GM18511 (cell line): Measurements from ENCODE around the gene YTHDF1.

Source experiments
- ATAC-seq: cut with Tn5 transposase; IDR thresholded peaks from one replicate; pipeline ENCODE4 v1.9.1; 2021; ENCODE audit warnings: mild to moderate bottlenecking, moderate library complexity; ENCODE audit not compliant: unreplicated experiment

The YTHDF1 gene

DNA sequence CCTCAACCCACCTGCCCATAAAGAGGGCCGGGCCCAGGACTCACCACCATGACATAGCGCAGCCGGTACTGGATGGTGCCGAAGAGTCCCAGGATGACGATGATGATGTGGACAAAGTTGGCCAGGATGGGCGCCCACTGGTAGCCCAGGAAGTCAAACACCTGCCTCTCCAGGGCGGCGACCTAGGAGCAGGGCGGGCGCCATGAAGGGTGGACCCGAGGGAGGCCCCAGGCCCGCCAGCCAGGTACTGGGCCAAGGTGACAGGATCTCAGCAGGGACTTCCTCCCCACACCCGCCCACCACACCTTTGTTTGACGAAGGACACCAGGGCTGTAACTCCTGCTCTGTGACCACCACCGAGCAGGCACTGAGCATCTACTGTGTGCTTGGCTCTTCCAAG, 34.0 kb upstream of the YTHDF1 start:
- ATAC-seq, result no peak

DNA sequence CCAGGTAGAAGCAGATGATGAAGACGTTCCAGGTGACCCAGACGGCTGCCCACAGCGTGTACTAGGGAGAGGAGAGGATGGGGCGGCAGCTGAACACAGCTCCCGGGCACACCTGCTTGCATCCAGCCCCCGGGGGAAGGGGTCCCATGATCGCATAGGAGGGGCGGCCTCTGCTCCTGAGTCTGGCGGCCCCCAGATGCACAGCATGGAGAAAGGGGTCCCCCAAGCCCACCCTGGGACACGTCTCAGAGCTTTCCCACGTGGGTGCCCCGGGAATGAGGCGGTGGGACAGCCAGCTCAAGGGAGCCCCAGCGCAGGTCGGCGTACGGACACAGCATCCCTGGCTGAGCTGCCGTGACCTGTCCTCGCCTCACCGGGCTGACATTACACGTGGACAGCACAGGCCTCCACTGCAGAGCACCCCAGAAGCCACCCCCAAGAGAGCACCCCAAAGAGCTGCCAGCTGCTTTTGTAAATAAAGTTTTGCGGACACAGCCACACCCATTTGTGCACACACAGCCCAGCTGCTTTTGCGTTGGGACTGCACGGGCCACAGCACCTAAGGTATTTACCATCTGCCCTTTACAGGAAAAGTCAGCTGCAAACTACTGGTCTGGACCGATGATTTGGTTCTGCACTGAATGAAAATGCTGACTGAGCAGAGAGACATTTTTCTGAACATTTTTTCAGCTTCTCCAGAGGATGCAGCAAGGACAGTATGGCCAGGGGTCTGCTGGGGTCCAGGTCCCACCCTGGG, 33.1 kb upstream of the YTHDF1 start:
- ATAC-seq, result no peak

DNA sequence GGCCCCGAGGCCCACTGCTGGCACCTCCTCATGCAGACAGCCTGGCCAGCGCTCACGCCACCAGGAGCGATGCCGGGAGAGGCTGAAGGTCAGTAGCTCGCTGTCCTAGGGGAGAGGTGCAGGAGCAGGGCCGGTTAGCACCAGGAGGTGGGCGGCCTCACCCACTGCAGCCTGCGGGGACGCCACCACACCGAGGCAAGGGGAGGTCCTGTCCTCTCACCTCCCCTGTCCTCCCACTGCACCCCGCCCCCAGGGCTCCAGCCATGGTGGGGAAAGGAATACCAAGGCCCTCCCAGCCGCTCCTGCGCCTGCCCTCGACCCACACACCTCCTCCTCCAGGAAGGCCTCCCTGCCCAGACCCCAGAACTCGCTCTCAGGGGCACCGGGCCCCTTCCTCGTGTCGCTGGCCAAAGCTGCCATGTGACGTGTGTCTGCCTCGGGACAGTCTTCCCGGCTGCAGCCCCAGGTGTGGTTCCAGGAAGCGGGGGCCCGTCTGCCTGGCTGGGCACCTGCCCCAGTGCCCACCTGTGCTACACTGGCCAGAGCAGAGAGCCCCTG, 31.8 kb upstream of the YTHDF1 start:
- no peak for ATAC-seq

DNA sequence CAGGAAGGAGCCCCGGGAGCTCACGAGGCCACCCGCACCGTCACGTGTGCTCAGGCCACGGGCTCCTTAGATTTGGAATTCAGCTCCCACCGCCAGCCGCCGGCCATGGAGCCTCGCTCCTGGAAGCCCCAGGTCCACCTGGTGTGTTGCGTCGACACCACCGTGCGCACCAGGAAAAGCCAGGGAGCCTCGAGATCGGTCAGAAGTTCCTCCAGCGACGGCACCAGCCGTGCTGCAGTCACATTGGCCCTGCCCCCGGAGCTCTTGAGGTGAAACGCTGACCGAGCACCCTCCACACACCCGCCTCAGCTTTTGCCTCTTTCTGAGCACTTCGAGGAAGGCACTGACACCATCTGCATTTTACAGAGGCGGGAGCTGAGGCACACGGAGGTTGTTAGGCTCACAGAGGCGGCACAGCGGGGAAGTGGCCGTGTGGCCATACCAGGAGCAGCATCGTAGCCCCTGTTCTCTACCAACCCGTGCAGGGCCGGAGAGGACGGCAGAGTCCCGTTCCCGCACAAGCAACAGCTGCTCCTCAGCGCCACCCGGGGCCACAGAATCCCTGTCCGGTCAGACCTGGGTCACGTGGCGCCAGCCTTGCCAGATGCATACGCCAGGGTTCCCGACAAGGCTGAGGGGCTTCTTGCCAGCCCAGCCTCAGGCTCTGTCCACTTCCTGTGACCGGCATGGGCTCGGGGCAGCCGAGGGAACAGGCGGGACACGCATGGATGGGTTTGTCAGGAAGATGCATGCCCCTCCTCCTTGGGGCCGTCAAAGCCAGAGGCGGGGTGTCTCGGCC, 30.8 kb upstream of the YTHDF1 start:
- ATAC-seq, result no peak

DNA sequence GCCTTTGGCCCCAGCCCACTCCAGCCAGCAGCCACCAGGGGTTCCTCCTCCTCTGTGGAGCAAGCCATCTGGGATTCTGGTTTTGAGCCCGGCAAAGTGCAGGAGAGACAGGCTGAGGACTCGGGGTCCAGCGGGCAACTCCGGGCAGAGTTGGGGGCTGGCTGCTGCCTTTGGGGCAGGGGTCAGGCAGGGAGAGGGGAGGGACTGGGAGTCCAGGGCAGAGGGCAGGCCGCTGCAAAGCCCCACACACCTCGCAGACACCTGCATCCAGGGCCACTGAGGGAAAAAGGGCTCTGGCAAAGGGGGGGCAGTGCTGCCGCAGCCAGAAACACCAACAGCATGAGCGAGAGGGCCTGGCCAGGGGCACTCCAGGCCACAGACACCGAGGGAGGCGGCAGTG, 28.5 kb upstream of the YTHDF1 start:
- no peak for ATAC-seq

DNA sequence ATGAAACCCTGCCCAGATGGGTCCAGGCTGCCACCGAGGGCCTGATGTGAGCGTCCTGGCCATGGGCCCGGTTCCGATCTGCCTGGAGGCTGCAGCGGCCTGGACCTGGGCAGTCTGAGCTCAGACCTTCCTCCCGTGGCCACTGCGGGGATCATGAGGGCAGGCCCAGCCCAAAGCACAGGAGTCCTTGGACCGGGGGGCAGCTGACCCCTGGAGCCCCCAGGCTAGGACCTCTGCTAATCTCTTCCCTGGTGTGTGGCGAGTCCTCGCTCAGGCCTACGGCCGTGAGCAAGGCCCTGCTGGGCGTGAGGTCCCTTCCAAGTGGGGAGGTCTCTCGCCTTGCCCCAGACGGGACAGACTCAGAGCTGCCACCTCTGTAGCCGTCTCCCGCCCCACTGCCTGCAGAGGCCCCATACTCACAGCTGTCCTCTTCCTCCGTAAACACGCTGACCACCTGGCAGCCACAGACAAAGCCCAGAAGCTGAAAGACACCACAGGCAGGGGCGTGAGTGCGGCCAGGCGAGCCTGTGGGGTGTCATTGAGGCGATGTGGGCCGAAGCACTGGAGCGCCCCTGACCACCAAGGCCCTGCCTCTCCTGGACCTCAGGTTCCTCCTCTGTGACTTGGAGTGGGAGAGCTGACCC, 27.8 kb upstream of the YTHDF1 start:
- no peak for ATAC-seq

DNA sequence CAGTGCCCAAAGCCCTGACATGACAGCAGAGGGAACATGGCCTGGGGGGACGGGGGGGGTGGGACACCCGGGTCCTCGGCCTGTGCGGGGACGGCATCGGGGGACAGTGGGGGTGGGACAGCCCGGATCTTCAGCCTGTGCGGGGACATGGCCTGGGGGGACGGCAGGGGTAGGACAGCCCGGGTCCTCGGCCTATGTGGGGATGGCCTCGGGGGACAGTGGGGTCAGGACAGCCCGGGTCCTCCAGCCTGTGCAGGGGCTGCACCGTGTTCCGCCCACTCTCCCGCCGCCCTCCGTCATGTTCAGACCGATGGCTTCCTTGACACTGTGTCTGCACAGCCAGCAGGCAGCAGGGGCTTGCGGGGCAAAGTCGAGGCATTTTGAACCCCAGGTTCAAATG, 26.8 kb upstream of the YTHDF1 start:
- no peak for ATAC-seq

DNA sequence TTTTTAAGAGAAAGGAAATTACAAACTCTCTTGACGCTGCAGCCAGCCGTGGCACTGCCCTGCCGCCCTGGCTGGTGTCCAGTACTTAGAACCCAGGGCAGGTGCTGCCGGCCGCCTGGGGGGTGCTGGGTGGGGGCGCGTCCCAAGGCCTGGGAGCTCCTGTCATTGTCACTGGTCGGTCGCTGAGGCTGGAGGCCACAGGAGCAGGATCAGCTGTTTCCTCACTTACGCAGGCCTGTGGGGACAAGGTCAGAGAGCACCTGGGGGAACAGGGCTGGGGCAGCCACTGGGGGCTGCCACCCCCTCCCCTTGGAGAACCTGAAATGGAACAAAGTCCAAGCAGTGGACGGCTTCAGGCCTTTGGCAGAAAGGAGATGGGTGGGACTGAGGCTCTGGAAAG, 25.3 kb upstream of the YTHDF1 start:
- no peak for ATAC-seq

DNA sequence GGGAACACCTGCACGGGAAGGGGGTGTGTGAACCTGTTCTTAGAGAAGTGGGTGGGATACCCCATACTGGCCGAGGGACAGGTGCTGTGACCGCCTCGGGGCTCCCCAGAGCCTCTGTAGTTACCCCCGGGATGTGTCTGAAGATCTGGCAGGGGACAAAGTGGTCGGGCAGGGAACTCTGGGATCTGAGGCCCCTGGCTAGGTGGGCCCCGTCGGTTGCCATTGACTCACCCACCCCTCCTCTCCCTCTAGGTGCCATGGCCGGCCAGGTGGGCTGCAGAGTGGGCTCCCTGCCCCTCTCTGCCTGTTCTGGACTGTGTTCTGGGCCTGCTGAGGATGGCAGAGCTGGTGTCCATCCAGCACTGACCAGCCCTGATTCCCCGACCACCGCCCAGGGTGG, 24.1 kb upstream of the YTHDF1 start:
- ATAC-seq, result no peak

DNA sequence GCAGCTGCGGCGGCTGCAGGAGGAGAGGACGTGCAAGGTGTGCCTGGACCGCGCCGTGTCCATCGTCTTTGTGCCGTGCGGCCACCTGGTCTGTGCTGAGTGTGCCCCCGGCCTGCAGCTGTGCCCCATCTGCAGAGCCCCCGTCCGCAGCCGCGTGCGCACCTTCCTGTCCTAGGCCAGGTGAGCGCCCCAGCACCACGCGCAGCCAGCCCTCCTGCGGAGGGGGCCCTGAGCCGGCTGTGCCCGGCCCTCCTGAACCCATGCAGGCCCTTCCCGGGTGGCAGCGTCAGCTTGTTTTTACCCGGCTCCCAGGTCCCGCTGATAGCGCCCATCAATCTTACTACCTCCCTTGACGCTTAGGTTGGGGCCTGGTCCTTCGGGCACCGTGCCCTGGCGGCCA, 23.5 kb upstream of the YTHDF1 start:
- no peak for ATAC-seq

DNA sequence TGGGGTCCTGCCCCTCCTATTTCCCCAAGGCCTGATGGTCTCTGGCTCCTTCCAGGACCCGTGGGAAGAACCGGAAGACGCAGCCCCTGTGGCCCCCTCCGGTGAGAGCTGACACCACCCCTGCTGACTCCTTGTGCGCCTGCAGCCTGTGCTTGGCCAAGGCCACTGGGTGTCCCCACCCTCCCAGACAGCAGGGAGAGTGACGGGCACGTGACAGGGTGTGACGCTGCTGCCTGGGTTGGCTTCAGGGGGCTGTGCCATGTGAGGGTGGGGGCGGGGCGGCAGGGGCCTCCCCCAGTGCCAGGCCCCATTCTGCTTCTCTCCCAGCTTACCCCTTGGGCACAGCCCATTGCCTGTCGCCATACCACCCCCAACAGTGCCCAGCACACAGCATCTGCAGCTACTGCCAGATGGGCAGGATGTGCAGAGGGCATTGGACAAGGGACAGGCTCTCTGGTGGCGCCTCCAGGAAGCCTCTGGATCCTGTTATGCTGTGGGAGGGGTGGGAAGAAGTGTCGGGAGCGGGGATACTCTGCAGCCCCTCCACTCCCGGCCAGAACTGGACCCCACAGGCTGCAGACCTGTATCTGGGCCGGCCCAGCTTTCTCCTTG, 22.7 kb upstream of the YTHDF1 start:
- ATAC-seq, result no peak

DNA sequence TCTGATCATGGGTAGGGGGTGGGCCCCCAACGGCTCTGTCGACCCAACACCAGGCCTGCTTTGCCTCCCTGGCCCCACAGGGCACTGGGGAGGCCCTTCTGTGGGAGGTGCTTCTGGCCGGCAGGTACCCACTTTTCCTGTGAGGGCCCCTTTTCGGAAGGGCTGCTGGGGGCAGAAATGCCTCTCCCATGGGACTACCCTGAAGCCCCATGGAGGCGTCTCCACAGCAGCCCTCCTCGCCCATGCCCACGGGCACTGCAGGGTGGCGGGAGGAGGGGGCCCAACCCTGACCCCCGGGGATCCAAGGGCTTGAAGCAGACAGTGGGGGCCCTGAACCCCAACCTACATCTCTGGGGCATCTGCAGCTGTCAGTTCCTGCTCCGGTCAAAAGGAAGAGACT, 22.1 kb upstream of the YTHDF1 start:
- ATAC-seq, result no peak

DNA sequence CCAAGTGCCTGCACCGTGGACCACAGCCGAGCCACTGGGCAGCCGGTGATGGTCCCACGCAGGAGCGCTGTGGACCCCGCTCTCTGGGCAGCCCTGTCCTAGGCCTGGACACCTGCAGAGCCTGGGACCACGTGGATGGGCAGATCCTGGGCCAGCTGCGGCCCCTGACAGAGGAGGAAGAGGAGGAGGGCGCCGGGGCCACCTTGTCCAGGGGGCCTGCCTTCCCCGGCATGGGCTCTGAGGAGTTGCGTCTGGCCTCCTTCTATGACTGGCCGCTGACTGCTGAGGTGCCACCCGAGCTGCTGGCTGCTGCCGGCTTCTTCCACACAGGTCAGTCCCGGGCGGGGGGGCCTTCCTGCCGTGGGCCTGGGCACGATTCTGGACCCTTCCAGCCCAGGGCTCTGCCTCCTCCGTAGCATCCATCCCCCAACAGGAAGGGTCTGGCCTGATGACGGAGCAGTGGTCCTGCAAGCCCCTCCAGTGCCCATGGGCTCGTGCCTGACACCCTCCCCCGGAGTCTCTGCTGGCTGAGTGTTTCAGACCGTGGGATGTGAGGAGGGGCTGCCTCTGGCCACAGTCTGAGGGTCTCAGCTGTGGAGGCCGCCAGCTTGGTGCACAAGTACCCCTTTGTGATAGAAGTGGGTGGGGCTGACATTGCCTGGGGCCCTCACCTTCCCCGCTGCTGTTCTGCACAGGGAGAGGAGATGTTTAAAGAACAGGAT, 20.3 kb upstream of the YTHDF1 start:
- ATAC-seq, result no peak

DNA sequence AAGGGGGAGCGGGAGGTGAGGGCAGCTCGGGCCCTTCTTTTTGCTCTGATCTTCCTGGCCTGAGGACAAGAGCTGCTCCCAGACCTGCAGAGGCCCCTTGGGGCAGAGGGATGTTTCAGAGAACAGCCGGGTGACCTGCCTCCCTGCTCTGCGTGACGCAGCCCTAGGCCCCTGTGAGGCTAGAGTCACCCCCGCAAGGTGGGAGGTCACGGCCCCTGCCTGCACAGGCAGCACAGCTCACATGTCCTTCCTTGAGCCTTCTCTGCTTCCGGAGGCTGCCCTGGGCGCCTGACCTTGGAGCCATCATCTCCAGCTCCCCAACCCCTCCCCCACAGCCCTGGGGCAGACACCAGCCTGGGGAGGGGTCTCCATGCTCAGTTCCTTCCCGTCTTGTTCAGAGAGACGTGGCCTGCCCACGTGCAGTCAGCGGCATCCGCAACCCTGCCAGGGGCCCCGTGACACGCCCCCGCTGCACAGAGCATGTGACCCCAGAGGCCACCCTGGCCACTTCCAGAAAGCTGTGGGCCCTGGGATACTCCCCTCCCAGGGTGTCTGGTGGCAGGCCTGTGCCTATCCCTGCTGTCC, 19.6 kb upstream of the YTHDF1 start, which contains the start of gene BIRC7:
TSS of gene BIRC7 (plus strand) at position 507 of the 585 bp plus-strand sequence. CDS start 192 bp downstream, outside the sequence.
- ATAC-seq, result no peak

DNA sequence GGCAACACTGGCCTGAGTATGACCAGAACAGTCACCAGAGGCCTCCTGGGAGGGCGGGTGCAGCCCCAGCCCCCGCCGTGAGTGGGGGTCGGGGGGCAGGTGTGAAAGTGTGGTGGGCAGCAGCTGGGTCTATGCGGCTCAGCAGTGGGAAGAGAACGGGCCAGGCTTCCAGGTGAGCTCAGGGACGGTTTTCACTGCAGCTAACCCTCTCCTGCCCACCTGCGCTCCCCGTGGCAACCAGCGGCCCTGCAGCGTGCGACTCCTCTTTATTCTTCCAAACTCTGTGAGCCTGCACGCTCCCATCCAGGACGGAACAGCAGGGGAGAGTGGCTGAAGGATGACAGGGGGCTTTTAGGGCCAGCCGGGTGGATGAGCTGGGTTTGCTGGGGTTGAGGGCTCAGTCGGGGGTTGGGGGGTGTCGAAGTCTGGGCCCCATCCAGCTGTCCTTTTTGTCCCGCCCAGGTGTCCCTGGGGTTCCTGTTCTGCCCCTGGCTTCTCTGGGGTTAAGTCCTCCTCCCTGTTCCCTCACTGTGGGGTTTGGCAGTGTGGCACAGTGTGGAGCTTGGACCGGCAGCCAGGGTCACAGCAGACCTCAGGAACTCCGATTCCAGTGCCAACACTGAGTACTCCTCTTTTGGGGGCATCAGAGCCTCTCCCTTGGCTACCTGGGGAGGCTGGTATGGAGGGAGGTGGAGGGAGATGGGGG, 18.9 kb upstream of the YTHDF1 start:
- no peak for ATAC-seq

DNA sequence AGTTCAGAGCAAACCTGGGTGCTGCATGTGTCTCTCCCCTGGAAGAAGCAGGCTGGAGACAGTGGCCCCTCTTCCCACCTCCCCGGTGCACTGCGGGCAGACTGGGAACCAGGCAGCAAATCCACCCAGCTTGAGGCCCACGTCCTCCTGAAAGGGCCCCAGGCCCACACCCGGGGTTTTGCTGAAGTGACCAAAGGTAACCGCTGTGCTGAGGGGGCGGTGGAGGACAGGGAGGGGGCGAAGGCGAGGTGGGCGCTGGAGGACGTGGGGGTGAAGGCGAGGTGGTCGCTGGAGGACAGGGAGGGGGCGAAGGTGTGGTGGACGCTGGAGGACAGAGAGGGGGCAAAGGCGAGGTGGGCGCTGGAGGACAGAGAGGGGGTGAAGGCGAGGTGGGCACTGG, 18.0 kb upstream of the YTHDF1 start:
- no peak for ATAC-seq

DNA sequence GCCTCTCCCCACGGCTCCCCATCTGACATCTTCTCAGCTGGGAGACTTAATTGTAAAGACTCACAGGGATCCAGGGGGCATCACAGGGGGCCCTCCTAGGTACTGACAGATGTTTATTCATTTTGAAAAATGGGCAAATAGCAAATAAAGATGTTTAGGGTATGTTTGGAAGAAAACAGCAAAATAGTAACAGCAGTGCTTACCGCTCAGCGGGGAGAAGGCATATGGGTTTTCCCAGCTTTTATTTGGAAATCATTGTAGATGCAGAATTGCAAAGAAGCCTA, 17.1 kb upstream of the YTHDF1 start:
- ATAC-seq, result no peak

DNA sequence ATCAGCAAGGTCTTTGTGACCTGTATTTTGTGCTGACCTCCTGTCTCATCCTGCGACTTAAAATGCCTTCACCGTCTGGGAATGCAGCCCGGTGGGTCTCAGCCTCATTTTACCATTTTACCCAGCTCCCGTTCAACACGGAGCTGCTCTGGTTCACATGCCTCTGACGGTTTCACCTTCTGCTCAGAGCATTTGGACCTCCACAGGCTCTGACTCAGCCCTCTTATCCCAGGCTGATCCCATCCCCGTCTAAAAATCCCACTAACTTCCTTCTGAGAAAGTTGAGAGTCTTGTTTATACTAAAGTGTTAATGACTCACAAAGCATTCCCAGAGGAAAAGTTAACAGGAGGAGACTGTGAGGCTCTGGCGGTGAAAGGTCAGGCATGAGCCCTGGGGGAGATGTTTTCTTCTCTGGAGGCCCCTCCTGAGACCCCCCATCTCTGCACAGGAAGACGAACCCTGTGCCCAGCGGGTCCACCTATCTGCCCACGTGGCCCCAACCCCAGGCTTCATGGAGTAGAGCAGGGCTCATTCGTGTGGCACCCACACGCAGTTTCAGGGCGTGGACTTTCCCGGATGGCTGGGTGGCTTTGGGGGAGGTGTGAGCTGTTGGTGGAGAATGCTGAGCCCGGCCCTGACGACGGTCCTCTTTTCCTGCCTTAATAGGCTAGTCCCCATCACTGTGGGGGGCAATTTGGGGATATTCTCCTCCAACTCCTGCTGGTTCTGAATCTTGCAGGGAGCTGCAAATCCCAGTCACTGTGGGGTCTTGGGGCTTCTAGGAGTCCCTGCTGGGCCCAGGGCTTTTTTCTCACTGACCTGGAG, 16.5 kb upstream of the YTHDF1 start:
- no peak for ATAC-seq

DNA sequence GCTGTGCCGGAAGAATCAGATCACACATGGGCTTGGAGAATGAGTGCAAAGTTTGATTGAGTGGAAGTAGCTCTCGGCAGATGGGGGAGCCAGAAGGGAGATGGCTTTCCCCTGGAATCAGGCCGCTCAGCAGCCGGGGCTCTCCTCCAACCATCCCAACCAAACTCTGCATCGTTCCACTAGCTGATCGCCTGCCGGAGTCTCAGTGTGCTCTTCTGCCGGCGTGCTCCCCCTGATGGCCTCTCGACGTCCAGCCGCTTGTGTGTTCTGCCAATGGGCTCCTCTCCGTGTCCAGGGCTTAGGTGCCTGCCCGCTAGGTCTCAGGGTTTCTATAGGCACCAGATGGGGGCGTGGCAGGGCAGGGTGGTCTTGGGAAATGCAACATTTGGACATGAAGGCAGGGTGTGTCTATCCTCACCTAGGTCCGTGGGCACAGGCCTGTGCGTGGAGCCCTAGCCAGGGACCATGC, 14.9 kb upstream of the YTHDF1 start:
- ATAC-seq, result no peak
